HCT116 (cell line): ENCODE data around the gene UPF3A. TPM values are rescaled to one million over a fixed set of nuclear protein-coding genes. Genes with fewer than 3 reads are reported as not detected.

Experiments used
- ATAC-seq: fragments of 200-7000 bp; cut with Tn5 transposase; 2 replicates; pipeline ENCODE4 v1.9.1; 2020; ENCODE audit warnings: mild to moderate bottlenecking, moderate library complexity
- BruUV-seq: library from RNA; stranded (reverse); fragments of 400-500 nt; replicated peaks from 2 replicates; lab custom pipeline; 2021; lab: Mats Ljungman, UMichigan
- CTCF ChIA-PET: fragments of 300-600 bp; sonication (Branson Sonifier 250); formaldehyde crosslinking; loops from one replicate; lab custom pipeline; 2021; ENCODE audit warnings: antibody characterized with exemption; lab: Charles Lee
- POLR2A ChIA-PET: fragments of 300-600, 350-600 bp; sonication (Branson Sonifier 250); formaldehyde crosslinking; loops from one replicate; lab custom pipeline; 2021; ENCODE audit warnings: antibody characterized with exemption; lab: Charles Lee
- RAD21 ChIA-PET, 2 experiments: fragments of 300-600 bp; sonication (Branson Sonifier 250); formaldehyde crosslinking; loops; one replicate each; lab custom pipeline; 2023; ENCODE audit warnings: low total read pairs in 2 of 2; ENCODE audit not compliant: uncharacterized antibody in 2 of 2, unreplicated experiment in 2 of 2, low non-redundant PET in 1 of 2; lab: Charles Lee
- DNase-seq: peaks from one replicate; pipeline ENCODE4 v3.0.0-alpha.2; 2010; ENCODE audit warnings: low read depth, low spot score
- H2AFZ ChIP-seq: fragments of 200-600 bp; shearing (Covaris generic), sonication (generic); 2 replicates; pipeline ENCODE4 v1.6.1; 2017; ENCODE audit warnings: low read depth, mixed run types, mixed read lengths, antibody characterized with exemption, low read length; ENCODE audit not compliant: poor library complexity, severe bottlenecking
- H3K27ac ChIP-seq: 2 replicates; pipeline ENCODE4 v1.5.1; 2012; ENCODE audit warnings: low read depth, low read length
- H3K27me3 ChIP-seq: fragments of 200-600 bp; sonication (generic); 2 replicates; pipeline ENCODE4 v1.6.1; 2016; ENCODE audit warnings: mixed run types, low read length, mixed read lengths; ENCODE audit not compliant: insufficient read depth
- H3K36me3 ChIP-seq, 2 experiments: fragments of 200-500 bp in 1 of 2; fragments of 200-600 bp in 1 of 2; sonication (Bioruptor generic) in 1 of 2; sonication (generic) in 1 of 2; 2 replicates each; pipeline versions ENCODE4 v1.5.1 to v1.6.1; 2014 to 2016; ENCODE audit warnings: low read length in 2 of 2, inconsistent platforms in 1 of 2, mixed read lengths in 1 of 2, mixed run types in 1 of 2; ENCODE audit not compliant: insufficient read depth in 2 of 2, control insufficient read depth in 1 of 2
- H3K4me1 ChIP-seq, 2 experiments: fragments of 200-600 bp in 1 of 2; sonication (generic) in 1 of 2; 2 replicates each; pipeline versions ENCODE4 v1.5.1 to v1.6.1; 2012 to 2017; ENCODE audit warnings: low read length in 2 of 2, inconsistent platforms in 1 of 2, mild to moderate bottlenecking in 1 of 2, mixed read lengths in 1 of 2, mixed run types in 1 of 2, moderate library complexity in 1 of 2; ENCODE audit not compliant: insufficient read depth in 2 of 2, control insufficient read depth in 1 of 2
- H3K4me2 ChIP-seq: fragments of 200-600 bp; sonication (generic); 2 replicates; pipeline ENCODE4 v1.6.1; 2017; ENCODE audit warnings: mixed run types, low read length, mixed read lengths
- H3K4me3 ChIP-seq, 2 experiments: fragments of 200-600 bp in 1 of 2; sonication (generic) in 1 of 2; replicated peaks in 1 of 2; 2 replicates each; pipeline ENCODE4 v1.5.1; 2011 to 2016; ENCODE audit warnings: low read length in 2 of 2, control low read depth in 1 of 2, low read depth in 1 of 2, mild to moderate bottlenecking in 1 of 2, mixed read lengths in 1 of 2, mixed run types in 1 of 2
- H3K79me2 ChIP-seq: fragments of 200-600 bp; sonication (generic); 2 replicates; pipeline ENCODE4 v1.6.1; 2017; ENCODE audit warnings: mild to moderate bottlenecking, mixed run types, low read length, moderate library complexity, mixed read lengths; ENCODE audit not compliant: insufficient read depth
- H3K9ac ChIP-seq: fragments of 200-600 bp; sonication (generic); 2 replicates; pipeline ENCODE4 v1.6.1; 2016; ENCODE audit warnings: low read length, mixed read lengths
- H3K9me2 ChIP-seq: fragments of 200-600 bp; sonication (generic), shearing (Covaris generic); 2 replicates; pipeline ENCODE4 v1.6.1; 2017; ENCODE audit warnings: mixed run types, mild to moderate bottlenecking, moderate library complexity; ENCODE audit not compliant: insufficient read depth
- H3K9me3 ChIP-seq, 2 experiments: fragments of 200-500 bp in 1 of 2; fragments of 200-600 bp in 1 of 2; sonication (Bioruptor generic) in 1 of 2; sonication (generic) in 1 of 2; 2 replicates each; pipeline ENCODE4 v1.6.1; 2014 to 2017; ENCODE audit warnings: low read length in 2 of 2, mixed read lengths in 2 of 2, inconsistent platforms in 1 of 2, low read depth in 1 of 2, mild to moderate bottlenecking in 1 of 2, mixed run types in 1 of 2, moderate library complexity in 1 of 2; ENCODE audit not compliant: control insufficient read depth in 1 of 2, insufficient read depth in 1 of 2
- H4K20me1 ChIP-seq: fragments of 200-600 bp; sonication (generic), shearing (Covaris generic); 2 replicates; pipeline ENCODE4 v1.6.1; 2017; ENCODE audit warnings: mixed run types, mild to moderate bottlenecking, moderate library complexity; ENCODE audit not compliant: insufficient read depth
- CEBPB ChIP-seq: IDR thresholded peaks from 2 replicates; pipeline ENCODE4 v1.6.1; 2012; ENCODE audit warnings: low read depth
- EZH2 ChIP-seq: fragments of 200-600 bp; sonication (generic); IDR thresholded peaks from 2 replicates; pipeline ENCODE4 v1.6.1; 2017; ENCODE audit warnings: antibody characterized with exemption, mixed run types
- EZH2phosphoT487 ChIP-seq: fragments of 200-600 bp; IDR thresholded peaks from 2 replicates; pipeline ENCODE4 v1.6.1; 2018; ENCODE audit warnings: antibody characterized with exemption, borderline replicate concordance
- FOSL1 ChIP-seq: IDR thresholded peaks from 2 replicates; pipeline ENCODE4 v1.6.1; 2012; ENCODE audit warnings: low read depth
- JUND ChIP-seq: IDR thresholded peaks from 2 replicates; pipeline ENCODE4 v1.6.1; 2012
- POLR2AphosphoS5 ChIP-seq: IDR thresholded peaks from 2 replicates; pipeline ENCODE4 v1.6.1; 2011; ENCODE audit warnings: mild to moderate bottlenecking, low read depth, low read length, moderate library complexity
- SP1 ChIP-seq: IDR thresholded peaks from 2 replicates; pipeline ENCODE4 v1.6.1; 2012; ENCODE audit warnings: low read depth
- SRF ChIP-seq: IDR thresholded peaks from 2 replicates; pipeline ENCODE4 v1.6.1; 2012; ENCODE audit warnings: low read depth
- ZFX ChIP-seq: fragments of 450-650 bp; IDR thresholded peaks from 2 replicates; pipeline ENCODE4 v1.6.1; 2017
- intact Hi-C: fragments of 100-400 bp; cut with micrococcal nuclease; formaldehyde crosslinking; loops from 2 replicates; pipeline ENCODE4 v1.10.0; 2022
- total RNA-seq: library from RNA; stranded (reverse); gene quantifications from one replicate; pipeline ENCODE4 v1.2.1, GENCODE V29; 2021; ENCODE audit not compliant: unreplicated experiment
- TF ChIP-seq, protein P1 (sequence below): IDR thresholded peaks from 2 replicates; pipeline ENCODE4 v1.6.1; 2012; ENCODE audit warnings: low read depth
- TF ChIP-seq, protein P2 (sequence below): IDR thresholded peaks from 2 replicates; pipeline ENCODE4 v1.6.1; 2011; ENCODE audit warnings: mild to moderate bottlenecking, low read length, moderate library complexity; ENCODE audit not compliant: insufficient replicate concordance; ENCODE audit errors: extremely low read depth
- TF ChIP-seq, protein P3 (sequence below): IDR thresholded peaks from 2 replicates; pipeline ENCODE4 v1.6.1; 2012
- TF ChIP-seq, protein P4 (sequence below), 3 experiments: fragments of 200-600 bp in 1 of 3; sonication (generic) in 1 of 3; IDR thresholded peaks in 2 of 3; conservative IDR thresholded peaks in 1 of 3; 2 replicates each; pipeline ENCODE4 v1.5.1; 2012 to 2017; ENCODE audit warnings: low read depth in 2 of 3, low read length in 2 of 3, antibody characterized with exemption in 1 of 3, borderline replicate concordance in 1 of 3, control low read depth in 1 of 3, mild to moderate bottlenecking in 1 of 3, mixed read lengths in 1 of 3, mixed run types in 1 of 3, moderate library complexity in 1 of 3; ENCODE audit not compliant: insufficient read depth in 1 of 3

The UPF3A gene
- total RNA-seq, 1 experiment from 2014 or later = 31.8 TPM

DNA sequence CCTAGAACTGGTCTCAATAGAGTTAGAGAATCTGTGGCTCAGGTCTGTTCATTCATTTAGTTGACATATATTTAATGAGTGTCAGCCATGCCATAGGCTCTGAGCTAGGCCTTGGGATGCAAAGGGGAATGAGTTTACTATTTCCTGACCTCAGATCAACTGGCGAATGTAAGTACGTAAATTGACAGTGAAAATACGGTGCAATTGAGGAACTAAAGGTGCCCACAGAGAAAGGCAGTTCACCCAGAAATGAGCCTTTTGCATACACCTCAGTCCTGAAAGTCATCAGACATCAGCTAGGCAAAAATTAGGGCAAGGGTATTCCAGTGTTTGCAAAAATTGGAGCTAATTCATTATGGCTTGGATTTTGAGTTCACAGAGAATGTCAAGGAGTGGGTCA, 20.6 kb upstream of the UPF3A start:
- Histone ChIP-seq H3K27ac (no peak overlapping the region), H3K9ac (no peak overlapping the region), H3K4me2 (no peak overlapping the region), H3K9me3 (no peaks in the 10 kb centered on the region), H4K20me1 (no peaks in the 10 kb centered on the region), H3K4me1 (no peaks in the 10 kb centered on the region), H3K36me3 (peaks cover 49 to 75% of the 10 kb centered on the region in 2 experiments), H3K79me2 (no peaks in the 10 kb centered on the region), H3K4me3 (no peak overlapping the region), H2AFZ (no peak overlapping the region), H3K27me3 (no peaks in the 10 kb centered on the region), H3K9me2 (no peaks in the 10 kb centered on the region)
- POLR2A ChIA-PET = no interaction called here
- intact Hi-C loops = no loop called here
- TF ChIP-seq SP1 (no peak), JUND (no peak), EZH2phosphoT487 (no peak), POLR2AphosphoS5 (no peak), EZH2 (no peak), FOSL1 (no peak), ZFX (no peak), CEBPB (no peak), SRF (no peak)
- TF ChIP-seq, protein P1, sequence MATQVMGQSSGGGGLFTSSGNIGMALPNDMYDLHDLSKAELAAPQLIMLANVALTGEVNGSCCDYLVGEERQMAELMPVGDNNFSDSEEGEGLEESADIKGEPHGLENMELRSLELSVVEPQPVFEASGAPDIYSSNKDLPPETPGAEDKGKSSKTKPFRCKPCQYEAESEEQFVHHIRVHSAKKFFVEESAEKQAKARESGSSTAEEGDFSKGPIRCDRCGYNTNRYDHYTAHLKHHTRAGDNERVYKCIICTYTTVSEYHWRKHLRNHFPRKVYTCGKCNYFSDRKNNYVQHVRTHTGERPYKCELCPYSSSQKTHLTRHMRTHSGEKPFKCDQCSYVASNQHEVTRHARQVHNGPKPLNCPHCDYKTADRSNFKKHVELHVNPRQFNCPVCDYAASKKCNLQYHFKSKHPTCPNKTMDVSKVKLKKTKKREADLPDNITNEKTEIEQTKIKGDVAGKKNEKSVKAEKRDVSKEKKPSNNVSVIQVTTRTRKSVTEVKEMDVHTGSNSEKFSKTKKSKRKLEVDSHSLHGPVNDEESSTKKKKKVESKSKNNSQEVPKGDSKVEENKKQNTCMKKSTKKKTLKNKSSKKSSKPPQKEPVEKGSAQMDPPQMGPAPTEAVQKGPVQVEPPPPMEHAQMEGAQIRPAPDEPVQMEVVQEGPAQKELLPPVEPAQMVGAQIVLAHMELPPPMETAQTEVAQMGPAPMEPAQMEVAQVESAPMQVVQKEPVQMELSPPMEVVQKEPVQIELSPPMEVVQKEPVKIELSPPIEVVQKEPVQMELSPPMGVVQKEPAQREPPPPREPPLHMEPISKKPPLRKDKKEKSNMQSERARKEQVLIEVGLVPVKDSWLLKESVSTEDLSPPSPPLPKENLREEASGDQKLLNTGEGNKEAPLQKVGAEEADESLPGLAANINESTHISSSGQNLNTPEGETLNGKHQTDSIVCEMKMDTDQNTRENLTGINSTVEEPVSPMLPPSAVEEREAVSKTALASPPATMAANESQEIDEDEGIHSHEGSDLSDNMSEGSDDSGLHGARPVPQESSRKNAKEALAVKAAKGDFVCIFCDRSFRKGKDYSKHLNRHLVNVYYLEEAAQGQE = no peak
- TF ChIP-seq, protein P2, sequence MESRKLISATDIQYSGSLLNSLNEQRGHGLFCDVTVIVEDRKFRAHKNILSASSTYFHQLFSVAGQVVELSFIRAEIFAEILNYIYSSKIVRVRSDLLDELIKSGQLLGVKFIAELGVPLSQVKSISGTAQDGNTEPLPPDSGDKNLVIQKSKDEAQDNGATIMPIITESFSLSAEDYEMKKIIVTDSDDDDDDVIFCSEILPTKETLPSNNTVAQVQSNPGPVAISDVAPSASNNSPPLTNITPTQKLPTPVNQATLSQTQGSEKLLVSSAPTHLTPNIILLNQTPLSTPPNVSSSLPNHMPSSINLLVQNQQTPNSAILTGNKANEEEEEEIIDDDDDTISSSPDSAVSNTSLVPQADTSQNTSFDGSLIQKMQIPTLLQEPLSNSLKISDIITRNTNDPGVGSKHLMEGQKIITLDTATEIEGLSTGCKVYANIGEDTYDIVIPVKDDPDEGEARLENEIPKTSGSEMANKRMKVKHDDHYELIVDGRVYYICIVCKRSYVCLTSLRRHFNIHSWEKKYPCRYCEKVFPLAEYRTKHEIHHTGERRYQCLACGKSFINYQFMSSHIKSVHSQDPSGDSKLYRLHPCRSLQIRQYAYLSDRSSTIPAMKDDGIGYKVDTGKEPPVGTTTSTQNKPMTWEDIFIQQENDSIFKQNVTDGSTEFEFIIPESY = no peak
- TF ChIP-seq, protein P3, sequence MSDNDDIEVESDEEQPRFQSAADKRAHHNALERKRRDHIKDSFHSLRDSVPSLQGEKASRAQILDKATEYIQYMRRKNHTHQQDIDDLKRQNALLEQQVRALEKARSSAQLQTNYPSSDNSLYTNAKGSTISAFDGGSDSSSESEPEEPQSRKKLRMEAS = no peak
- TF ChIP-seq, protein P4, sequence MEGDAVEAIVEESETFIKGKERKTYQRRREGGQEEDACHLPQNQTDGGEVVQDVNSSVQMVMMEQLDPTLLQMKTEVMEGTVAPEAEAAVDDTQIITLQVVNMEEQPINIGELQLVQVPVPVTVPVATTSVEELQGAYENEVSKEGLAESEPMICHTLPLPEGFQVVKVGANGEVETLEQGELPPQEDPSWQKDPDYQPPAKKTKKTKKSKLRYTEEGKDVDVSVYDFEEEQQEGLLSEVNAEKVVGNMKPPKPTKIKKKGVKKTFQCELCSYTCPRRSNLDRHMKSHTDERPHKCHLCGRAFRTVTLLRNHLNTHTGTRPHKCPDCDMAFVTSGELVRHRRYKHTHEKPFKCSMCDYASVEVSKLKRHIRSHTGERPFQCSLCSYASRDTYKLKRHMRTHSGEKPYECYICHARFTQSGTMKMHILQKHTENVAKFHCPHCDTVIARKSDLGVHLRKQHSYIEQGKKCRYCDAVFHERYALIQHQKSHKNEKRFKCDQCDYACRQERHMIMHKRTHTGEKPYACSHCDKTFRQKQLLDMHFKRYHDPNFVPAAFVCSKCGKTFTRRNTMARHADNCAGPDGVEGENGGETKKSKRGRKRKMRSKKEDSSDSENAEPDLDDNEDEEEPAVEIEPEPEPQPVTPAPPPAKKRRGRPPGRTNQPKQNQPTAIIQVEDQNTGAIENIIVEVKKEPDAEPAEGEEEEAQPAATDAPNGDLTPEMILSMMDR (IDR thresholded peaks at IDR 0.05 in 2 of 3, conservative IDR thresholded peaks at IDR 0.05 in 1 of 3; ENCODE audit: borderline replicate concordance in 1 of 3, insufficient read depth in 1 of 3, low read depth in 2 of 3, low read length in 2 of 3) = no peak
- DNase-seq (no peak), ATAC-seq (no peak)
- RAD21 ChIA-PET = no interaction called here
- BruUV-seq = no TSS peak
- CTCF ChIA-PET = no interaction called here
